ENCODE measurements around the gene SMIM21.
A peak's percentile ranks its signal among the peaks of the same experiment; 100 is the strongest.

The SMIM21 gene

GRCh38 chr18:75429975-75430374 is 2.5 kb upstream of the SMIM21 start (continued):
- peak; percentile 95 for TF ChIP-seq ZIC2 (tag by site-specific recombination; IDR thresholded peaks at IDR 0.05)
- TF ChIP-seq ZSCAN5A (tag by site-specific recombination; IDR thresholded peaks at IDR 0.05): no peak
- TF ChIP-seq ZNF239 (tag by site-specific recombination; IDR thresholded peaks at IDR 0.05): no peak
- no peak for TF ChIP-seq ZNF544 (tag by site-specific recombination; IDR thresholded peaks at IDR 0.05)
- TF ChIP-seq ZFP3 (tag by site-specific recombination; IDR thresholded peaks at IDR 0.05; ENCODE audit: low read depth): no peak
- TF ChIP-seq, protein P1, sequence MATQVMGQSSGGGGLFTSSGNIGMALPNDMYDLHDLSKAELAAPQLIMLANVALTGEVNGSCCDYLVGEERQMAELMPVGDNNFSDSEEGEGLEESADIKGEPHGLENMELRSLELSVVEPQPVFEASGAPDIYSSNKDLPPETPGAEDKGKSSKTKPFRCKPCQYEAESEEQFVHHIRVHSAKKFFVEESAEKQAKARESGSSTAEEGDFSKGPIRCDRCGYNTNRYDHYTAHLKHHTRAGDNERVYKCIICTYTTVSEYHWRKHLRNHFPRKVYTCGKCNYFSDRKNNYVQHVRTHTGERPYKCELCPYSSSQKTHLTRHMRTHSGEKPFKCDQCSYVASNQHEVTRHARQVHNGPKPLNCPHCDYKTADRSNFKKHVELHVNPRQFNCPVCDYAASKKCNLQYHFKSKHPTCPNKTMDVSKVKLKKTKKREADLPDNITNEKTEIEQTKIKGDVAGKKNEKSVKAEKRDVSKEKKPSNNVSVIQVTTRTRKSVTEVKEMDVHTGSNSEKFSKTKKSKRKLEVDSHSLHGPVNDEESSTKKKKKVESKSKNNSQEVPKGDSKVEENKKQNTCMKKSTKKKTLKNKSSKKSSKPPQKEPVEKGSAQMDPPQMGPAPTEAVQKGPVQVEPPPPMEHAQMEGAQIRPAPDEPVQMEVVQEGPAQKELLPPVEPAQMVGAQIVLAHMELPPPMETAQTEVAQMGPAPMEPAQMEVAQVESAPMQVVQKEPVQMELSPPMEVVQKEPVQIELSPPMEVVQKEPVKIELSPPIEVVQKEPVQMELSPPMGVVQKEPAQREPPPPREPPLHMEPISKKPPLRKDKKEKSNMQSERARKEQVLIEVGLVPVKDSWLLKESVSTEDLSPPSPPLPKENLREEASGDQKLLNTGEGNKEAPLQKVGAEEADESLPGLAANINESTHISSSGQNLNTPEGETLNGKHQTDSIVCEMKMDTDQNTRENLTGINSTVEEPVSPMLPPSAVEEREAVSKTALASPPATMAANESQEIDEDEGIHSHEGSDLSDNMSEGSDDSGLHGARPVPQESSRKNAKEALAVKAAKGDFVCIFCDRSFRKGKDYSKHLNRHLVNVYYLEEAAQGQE (tag by site-specific recombination; IDR thresholded peaks at IDR 0.05): no peak
- TF ChIP-seq ZNF548 (tag by site-specific recombination; IDR thresholded peaks at IDR 0.05): no peak

- no peak overlapping the region for H3K27ac ChIP-seq (ENCODE audit: extremely low read depth, low read depth, low read length)
- ChIA-PET CTCF (interaction anchor here (0.7 kb wide), 1 partner anchor 18 kb away, joined by 3 read pairs; no protein-coding TSS in a partner anchor), POLR2A (interaction anchor here (1.0 kb wide), 1 partner anchor 59 kb away, joined by 3 read pairs; no protein-coding TSS in a partner anchor)
- no peaks in the 10 kb centered on the region for H3K36me3 ChIP-seq (ENCODE audit: control insufficient read depth in 2 of 2, insufficient read depth in 1 of 2, low read length in 2 of 2)
- H3K4me3 ChIP-seq (ENCODE audit: low read depth, low read length): no peak overlapping the region
- no peaks in the 10 kb centered on the region for H3K4me1 ChIP-seq (ENCODE audit: control insufficient read depth, insufficient read depth, low read length)
- H3K9me3 ChIP-seq (ENCODE audit: control insufficient read depth, insufficient read depth, low read depth, low read length): no peaks in the 10 kb centered on the region
- TF ChIP-seq ZFP3 (tag by site-specific recombination; IDR thresholded peaks at IDR 0.05; ENCODE audit: low read depth) (no peak), ZFP69B (tag by site-specific recombination; IDR thresholded peaks at IDR 0.05) (0 out of 2 replicates have a peak, but pooled peaks have one; percentile 27), ZNF514 (tag by site-specific recombination; IDR thresholded peaks at IDR 0.05) (no peak), ZNF280C (tag by site-specific recombination; IDR thresholded peaks at IDR 0.05) (no peak)
- TF ChIP-seq, protein P2, sequence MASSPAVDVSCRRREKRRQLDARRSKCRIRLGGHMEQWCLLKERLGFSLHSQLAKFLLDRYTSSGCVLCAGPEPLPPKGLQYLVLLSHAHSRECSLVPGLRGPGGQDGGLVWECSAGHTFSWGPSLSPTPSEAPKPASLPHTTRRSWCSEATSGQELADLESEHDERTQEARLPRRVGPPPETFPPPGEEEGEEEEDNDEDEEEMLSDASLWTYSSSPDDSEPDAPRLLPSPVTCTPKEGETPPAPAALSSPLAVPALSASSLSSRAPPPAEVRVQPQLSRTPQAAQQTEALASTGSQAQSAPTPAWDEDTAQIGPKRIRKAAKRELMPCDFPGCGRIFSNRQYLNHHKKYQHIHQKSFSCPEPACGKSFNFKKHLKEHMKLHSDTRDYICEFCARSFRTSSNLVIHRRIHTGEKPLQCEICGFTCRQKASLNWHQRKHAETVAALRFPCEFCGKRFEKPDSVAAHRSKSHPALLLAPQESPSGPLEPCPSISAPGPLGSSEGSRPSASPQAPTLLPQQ (tag by site-specific recombination; IDR thresholded peaks at IDR 0.05): peak; percentile 51; the same call in 1 of the 2 replicates
Measured at GRCh38 chr18:75428490-75428889, 987 bp upstream of the SMIM21 start.

DNA sequence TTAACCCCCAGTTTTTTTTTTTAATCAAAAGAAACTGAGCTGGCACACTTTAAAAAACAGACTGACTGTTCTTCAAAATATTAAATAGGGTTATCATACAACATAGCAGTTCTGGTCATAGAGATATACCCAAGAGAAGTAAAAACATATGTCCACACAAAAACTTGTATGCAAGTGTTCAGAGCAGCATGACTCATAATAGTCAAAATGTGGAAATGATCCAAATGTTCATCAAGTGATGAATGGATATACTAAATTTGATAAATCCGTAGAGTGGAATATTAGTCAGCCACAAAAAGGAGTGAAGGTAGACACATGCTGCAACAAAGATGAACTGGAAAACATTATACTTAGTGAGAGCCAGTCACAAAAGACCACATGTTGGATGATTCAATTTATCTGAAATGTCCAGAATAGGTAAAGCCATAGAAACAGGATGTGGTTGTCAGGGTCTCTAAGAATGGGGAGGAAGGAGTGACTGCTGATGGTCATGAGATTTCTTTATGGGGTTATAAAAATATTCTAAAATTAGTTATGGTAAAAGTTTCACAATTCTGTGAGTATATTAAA is 5.1 kb downstream of the SMIM21 start:
- POLR2A ChIA-PET: no interaction called here
- H3K27ac ChIP-seq (ENCODE audit: extremely low read depth, low read depth, low read length): no peak overlapping the region
- H3K36me3 ChIP-seq (ENCODE audit: control insufficient read depth in 2 of 2, insufficient read depth in 1 of 2, low read length in 2 of 2): no peaks in the 10 kb centered on the region
- TF ChIP-seq ZFP69B (tag by site-specific recombination; IDR thresholded peaks at IDR 0.05): no peak
- peak; percentile 52; the same call in 1 of the 2 replicates for TF ChIP-seq ZNF146 (tag by site-specific recombination; IDR thresholded peaks at IDR 0.05)
- no peak overlapping the region for H3K4me3 ChIP-seq (ENCODE audit: low read depth, low read length)
- CTCF ChIA-PET: no interaction called here
- 0 out of 2 replicates have a peak, but pooled peaks cover 4% of the 10 kb centered on the region for H3K4me1 ChIP-seq (ENCODE audit: control insufficient read depth, insufficient read depth, low read length)
- H3K9me3 ChIP-seq (ENCODE audit: control insufficient read depth, insufficient read depth, low read depth, low read length): no peaks in the 10 kb centered on the region
